Activated T-helper 1 cell treated with anti-CD3 and anti-CD28 coated beads, Interleukin-2, amount 50 U/mL, for 16 hours (primary cell): ENCODE measurements around the gene CMPK1.
"Not testable (repeated sequence)": the region's sequence is repeated elsewhere in the genome, so short reads cannot be mapped to it uniquely, and the experiment has no call there.

Experiments used
- DNase-seq, 2 donors: peaks; one replicate each; pipeline ENCODE4 v3.0.0-alpha.2; 2020; ENCODE audit warnings: low read depth in 1 of 2, low spot score in 1 of 2

Gene CMPK1

DNA sequence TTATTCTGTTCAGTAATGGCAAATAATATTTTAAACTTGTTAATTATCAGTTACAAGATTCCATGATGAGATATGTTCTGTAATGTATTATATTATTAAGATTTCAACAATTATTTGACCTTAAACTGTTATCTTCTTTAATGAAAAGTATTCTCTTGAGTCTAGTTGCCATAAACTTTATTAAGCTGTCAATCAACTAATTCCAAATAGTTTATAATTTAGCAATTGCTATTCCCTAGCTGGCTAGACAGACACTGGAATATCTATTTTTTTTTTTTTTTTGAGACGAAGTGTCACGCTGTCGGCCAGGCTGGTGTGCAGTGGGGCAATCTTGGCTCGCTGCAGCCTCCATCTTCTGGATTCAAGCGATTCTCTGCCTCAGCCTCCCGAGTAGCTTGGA is 3.8 kb downstream of the CMPK1 start:
- DNase-seq, result no peak

DNA sequence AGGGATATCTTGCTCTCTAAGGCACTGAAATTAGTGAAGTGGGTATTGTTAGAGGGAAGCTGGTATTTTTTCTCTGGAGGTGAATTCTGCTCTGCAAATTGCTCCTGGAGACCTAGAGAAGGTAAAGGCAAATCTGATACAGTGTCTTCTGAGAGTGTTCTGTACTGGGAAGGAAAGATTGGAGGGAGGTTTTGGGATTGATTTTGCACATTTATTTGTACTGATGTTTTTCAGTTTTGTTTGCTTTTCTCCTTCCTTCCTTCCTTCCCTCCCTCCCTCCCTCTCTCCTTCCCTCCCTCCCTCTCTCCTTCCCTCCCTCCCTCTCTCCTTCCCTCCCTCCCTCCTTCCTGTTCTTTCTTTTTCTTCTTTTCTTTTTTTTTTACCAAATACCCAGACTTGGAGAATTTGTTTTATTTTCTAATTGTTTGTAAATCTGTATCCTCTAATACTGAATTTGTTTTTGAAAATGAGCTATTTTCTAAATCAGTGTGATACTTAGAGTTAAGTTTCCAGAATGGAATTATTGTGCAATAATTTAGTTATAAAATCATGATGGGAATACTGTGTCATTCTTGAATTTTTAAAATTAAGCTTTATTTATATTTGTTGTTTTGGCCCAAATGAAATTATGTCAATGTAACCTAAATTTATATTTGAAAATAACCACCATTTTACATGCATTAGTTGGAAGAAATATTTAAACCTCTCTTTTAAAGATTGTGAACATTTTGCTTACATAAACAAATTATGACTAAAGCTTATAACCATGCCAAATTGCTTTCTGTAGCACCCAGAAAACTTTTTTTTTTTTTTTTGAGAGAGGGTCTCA is 4.9 kb downstream of the CMPK1 start:
- DNase-seq, result no peak

DNA sequence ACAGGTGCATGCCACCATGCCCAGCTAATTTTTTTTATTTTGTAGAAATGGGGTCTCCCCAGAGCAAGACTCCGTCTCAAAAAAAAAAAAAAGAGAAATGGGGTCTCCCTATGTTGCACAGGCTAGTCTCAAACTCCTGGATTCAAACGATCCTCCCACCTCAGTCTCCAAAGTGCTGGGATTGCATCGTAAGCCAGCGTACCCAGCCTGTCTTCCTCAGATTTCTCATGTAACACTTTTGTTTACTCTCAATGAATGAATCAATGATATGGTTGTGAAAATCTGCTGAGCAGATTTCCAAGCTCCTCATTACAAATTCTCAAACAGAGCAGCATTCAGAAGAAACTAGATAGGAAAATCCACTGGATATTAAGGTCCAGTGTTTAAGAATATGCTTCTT is 6.6 kb downstream of the CMPK1 start:
- no peak for DNase-seq

DNA sequence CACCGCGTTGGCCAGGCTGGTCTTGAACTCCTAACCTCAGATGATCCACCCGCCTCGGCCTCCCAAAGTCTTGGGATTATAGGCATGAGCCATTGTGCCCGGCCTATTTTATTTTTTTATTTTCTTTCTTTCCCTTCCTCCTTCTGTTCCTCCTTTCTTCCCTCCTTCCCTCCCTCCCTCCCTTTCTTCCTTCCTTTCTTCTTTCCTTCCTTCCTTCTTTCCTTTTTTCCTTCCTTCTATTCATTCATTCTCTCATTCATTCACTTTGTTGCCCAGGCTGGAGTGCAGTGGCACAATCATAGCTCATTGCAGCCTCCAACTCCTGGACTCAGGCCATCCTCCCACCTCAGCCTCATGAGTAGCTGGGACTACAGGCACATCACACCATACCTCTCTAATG is 13.4 kb downstream of the CMPK1 start:
- DNase-seq, result not testable (repeated sequence)

DNA sequence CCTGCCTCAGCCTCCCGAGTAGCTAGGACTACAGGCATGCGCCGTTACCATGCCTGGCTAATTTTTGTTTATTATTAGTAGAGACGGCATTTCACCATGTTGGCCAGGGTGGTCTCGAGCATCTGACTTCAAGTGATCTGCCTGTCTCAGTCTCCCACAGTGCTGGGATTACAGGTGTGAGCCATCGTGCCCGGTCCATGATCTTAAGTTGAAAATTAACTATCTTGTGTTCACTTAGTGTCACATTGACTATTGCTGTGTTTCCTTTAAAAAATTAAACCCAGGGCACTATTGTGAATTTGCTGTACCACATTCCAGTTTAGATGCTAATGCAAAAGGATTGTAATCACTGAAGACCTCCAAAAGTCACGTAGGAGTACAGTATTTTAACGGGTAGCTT is 14.1 kb downstream of the CMPK1 start:
- no peak for DNase-seq

DNA sequence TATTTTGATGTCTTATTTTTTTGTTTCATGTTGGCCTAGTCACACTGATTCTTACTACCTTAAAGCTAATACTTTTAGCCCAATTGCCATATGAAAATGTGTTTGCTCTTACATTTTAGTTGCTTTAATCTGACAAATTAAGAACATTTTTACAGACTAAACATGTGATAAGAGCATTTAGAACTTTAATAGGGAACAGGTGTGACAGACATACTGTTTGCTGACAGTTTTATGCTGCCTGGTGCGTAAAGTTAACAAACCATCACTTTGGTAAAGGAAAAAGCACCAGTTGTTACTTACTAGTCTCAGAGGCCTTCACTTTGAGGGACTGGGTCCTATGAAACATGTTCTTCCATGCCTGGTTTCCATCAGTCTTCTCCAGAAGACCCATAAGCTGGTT is 14.7 kb downstream of the CMPK1 start:
- DNase-seq, result no peak

DNA sequence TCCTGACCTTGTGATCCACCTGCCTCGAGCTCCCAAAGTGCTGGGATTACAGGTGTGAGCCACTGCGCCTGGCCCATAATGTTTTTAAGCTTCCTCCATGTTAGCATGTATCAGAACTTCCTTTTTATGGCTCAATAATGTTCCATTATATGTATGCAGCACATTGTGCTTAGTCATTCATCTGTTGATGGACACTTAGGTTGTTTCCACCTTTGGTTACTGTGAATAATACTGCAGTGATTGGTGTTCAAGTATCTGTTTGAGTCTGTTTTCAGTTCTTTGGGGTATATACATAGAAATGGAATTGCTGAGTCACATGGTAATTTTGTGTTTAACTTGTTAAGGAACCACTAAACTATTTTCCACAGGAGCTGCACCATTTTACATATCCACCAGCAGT is 17.7 kb downstream of the CMPK1 start:
- DNase-seq, result no peak

DNA sequence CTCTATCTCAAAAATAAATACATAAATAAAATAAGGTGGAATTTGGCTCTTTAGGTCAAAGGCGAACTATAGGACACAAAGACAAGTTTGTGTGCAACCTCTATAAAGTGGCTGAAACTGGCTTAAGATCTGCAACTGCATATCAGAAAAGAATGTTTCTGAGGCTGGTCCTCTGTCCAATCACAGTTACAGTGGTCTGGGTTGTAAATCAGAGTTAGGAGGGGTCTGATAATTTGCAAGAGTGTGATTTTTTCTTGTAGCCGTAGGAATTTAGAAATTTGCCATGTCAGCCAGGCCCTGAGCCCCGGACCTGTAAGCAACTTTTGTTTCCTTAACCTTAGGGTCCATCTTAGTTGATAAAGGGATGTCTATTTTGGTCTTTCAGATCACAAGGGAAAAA is 27.8 kb downstream of the CMPK1 start:
- DNase-seq, result no peak

DNA sequence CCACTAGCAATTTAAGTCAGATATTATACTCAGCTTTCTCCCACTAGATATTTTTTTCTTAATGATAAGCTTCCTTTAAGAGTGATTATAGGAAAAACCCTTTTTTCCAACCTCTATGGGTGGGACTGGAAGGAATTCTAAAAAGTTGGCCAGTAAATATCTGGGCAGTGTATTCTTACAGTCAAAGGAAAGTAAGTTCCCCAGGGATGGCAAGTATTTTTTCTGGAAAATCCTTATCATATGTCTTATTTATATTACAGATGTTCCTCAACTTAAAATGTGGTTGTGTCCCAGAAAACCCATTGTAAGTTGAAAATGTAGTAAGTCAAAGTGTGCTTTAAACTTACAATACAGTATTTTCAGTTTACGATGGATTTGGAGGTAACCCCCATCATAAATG is 29.2 kb downstream of the CMPK1 start:
- no peak for DNase-seq

DNA sequence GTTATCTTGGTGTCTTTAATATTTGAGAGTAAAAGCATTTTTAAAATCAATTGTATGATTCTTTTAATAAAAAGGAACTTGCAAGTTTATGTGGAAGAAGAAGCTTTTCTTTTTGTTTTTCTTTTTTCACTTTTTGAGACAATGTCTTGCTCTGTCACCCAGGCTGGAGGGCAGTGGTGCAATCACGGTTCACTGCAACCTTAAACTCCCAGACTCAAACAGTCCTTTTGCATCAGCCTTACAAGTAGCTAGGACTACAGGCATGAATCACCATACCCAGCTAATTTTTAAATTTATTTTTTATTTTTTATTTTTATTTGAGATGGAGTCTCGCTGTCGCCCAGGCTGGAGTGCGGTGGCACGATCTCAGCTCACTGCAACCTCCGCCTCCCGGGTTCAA is 34.1 kb downstream of the CMPK1 start:
- DNase-seq, result no peak

DNA sequence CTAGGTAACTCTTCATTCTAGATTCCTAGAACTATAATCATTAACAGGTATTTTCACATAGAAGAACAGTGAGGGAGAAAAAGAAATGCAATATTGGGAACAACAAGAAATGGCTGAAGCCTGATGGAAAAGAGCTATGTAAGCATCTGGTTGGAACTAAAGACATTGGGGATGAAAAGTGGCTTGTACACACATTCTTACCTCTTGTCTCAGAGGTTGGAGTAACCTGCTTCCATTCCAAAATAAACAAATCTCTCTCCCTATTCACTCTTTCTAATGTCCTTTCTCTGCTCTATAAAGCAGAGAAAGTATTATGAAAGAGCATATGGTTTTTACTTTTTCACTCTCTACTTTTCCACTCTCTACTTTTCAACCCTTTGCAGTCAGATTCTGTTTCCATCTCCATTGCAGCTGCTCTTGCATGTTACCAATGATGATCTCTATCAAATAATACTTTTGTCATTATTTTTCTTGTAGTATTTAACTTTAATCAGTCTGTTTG is 37.5 kb downstream of the CMPK1 start:
- no peak for DNase-seq

DNA sequence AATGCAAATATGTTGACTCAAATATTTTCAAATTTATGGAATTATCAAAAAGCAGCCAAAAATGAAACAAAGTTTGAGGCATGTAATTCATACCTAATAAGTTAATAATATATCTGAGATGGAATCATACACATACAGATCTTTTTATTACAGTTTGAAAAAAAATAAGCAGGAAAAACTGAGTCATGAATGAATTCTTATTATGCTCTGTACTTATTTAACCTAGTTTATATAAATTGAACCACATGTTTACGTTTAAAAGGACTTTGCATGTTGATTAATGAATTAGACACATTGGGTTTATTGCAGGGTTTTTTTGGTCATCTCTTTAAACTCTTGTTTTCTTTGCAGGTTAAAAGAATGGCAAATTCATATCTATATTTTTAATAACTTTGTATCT is 40.9 kb downstream of the CMPK1 start:
- DNase-seq, result no peak

DNA sequence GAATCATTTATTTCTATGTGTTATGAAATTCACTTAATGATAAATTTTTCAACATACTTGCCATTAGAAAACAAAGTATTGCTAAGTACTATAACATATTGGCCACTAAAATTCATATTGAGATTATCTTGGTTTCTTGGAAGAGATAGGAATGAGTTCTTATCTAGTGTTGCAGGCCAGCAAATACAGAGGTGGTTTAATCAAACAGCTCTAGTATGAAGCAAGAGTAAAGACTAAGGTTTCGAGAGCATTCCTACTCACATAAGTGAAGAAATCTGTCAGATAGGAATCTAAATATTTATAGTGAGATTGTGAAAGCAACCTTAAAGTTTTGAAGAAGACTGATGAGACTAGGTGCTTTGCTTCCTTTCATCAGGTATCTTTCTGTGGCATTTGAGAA is 44.6 kb downstream of the CMPK1 start:
- no peak for DNase-seq

DNA sequence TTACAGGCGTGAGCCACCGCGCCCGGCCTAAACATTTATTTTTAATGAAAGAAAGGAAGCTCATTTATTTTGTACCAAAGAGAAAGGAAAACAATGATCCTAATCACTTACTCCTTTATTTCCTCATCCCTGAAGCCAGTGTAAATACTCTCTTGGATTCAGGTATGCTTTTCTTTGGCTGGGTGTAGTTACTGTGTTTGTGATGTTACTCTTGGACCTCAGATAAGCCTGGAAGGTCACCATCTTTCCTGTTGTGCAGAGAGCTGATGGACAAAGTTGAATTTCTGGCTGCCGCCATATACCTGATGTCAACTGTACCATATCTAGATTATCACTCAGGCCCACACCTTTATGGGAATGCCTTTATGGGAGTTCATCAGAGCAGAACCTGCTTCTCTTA is 47.1 kb downstream of the CMPK1 start:
- no peak for DNase-seq

DNA sequence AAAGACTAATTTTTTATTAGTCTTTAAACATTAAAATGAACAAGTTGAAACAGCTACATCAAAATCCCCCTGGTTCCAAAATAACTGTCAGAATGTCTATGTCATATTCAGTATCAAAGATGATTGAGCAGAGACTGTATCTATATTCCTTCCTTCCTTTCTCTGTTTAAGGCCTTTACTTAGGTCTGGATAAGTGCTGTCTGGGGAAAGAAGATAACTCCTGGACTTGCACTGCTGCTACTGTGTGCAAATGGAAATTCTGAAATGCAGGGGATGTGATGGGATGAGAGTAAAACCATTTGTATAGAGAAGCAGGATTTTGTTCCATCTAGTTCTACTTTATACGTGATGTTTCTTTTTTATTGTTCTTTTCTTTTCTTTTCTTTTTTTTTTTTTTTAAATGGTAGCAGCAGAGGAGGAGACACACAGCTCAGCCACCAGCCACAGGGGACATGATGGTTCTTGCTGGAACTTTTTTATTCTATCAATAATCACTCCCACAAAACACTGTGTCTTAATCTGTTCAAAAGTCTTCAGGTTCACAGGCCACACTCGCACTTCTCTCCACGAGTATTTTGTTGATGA is 48.9 kb downstream of the CMPK1 start:
- no peak for DNase-seq

DNA sequence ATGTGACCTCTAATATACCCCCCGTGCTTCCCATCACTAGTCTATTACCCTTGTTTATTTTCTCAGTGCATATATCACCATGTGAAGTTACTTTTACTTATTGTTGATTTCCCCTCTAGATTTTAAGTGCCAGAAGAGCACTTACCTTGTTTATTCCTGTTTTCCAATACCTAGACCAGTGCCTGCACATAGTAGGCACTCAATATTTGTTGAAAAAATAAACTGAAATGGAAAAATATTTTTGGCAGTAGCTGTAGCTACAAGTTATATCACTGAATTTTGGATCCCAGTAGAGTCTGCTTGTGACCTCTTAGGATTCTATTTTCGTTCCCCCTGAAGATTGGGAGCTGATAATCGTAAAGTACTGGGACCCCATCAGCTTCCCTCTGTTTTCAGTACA is 50.5 kb downstream of the CMPK1 start:
- DNase-seq, result no peak

DNA sequence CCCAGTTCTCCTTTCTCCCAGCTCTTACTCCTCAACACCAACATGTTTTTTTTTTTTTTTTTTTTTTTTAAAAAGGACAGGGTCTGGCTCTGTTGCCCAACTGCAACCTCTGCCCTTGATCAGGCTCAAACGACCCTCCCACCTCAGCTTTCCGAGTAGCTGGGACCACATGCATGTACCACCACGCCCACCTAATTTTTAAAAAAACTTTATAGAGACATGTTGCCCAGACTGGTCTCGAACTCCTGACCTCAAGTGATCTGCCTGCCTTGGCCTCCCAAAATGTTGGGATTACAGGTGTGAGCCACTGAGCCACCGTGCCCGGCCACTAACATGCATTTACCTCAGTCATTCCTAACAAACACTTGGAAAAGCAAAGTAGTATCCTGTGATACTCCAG is 51.4 kb downstream of the CMPK1 start:
- no peak for DNase-seq

DNA sequence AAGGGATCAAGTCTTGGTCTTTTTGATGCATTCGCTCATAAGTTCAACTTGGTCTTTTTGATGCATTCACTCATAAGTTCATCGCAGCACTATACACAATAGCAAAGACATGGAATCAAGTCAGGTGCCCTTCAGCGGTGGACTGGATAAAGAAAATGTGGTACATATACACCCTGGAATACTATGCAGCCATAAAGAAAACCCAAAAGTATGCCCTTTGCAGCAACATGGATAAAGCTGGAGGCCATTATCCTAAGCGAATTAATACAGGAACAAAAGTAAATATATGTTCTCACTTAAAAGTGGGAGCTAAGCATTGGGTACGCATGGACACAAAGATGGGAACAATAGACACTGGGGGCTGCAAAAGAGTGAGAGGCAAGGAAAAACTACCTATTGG is 52.7 kb downstream of the CMPK1 start:
- no peak for DNase-seq

DNA sequence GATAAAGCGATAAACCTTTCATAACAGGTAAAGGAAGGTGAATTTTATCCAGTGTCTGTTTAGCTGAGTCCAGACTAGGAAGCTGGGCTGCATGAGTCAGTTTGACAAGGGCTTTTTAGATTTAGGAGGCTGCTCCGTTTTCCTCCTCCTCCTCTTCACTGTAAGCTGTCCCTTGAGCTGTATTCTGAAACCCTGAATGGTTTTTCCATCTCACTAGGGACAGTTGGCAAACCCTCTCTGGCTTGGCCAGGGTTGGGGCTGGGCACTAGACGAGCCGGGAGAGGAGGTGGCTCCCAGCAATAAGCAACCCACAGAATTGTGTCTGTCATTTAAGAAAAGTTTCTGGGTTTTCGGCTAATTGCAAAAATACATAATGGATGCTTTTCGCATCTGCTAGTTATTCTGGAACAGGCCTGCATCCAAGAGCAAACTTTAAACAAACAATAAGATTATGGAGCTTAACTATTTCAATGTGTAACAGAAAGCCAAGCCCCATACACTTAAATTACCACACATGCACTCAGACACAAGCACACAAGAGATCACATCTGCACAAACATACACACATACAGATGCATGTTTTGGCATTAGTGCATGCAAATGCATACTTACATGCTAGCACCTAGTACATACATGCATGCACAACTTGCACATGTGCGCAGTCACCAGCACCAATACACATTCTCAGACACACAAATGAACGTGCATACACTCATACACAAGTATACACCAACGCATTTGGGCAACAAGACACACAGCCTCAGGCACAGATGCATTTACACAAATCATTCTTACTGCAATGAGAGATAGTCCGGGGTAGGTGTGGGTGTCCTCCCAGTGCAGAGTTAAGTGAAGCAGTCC is 54.7 kb downstream of the CMPK1 start:
- DNase-seq, result no peak

DNA sequence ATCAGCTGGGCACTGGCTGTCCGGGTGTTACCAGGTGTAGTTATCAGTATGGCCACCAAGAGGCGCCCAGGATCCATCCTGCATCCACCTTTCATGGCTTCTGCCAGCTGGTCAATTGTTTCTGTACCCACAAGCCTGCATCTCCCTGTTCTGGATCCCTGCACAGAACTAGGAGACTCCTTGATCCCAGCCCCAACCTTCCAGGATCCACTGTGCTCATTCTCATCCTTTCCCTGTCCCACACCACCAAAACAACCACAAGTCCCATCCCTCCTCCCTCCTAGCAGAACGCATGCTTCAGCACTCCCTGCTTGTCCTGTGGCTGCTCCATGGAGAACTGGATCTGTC is 55.3 kb downstream of the CMPK1 start:
- no peak for DNase-seq

DNA sequence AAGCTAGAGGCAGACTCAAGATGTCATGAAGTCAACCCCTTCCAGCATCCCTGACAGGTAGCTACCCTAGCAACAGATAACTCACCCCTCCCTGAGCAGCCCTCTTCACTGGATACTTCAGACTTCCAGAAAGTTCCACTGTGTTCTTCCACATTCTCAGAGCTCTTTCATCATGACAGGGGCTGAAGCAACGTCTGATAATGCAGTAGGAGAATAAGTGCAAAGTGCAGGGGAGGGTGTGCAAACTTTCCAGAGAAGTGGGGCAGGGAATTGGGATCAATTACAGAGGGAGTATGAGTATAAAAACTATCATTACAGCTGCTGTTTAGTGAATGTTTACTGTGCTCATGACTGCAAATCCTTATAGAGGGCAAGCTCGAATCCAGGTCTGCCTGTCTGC is 56.1 kb downstream of the CMPK1 start:
- DNase-seq, result no peak

DNA sequence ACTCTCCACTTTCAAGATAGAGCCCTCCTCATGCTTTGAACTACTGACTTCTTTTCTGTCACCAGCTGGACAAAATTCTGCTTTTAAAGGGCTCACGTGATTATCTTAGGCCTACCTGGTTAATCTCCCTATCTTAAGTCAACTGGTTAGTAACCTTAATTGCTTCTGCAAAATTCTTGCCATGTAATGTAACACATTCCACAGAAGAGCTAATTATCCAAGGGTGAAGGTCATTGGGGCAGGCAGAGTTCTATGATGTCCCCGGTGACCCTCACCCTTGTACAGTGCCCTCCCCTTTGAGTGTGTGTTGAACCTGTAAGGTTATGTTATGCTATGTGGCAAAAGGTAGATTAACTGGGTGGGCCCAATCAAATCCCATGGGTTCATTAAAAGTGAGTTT is 57.3 kb downstream of the CMPK1 start:
- no peak for DNase-seq
